Posterior cingulate gyrus (tissue), 11 donors: ENCODE results near the gene CAB39.

Experiments
- DNase-seq, 10 donors: peaks; one replicate each; pipeline versions ENCODE4 v3.0.0 to v3.0.0-alpha.2; 2020 to 2021; ENCODE audit warnings: mixed read lengths in 3 of 10
- intact Hi-C: fragments of 100-400 bp; cut with DNase I; formaldehyde crosslinking; loops from one replicate; pipeline ENCODE4 v1.15.1; 2023

CAB39 gene

DNA sequence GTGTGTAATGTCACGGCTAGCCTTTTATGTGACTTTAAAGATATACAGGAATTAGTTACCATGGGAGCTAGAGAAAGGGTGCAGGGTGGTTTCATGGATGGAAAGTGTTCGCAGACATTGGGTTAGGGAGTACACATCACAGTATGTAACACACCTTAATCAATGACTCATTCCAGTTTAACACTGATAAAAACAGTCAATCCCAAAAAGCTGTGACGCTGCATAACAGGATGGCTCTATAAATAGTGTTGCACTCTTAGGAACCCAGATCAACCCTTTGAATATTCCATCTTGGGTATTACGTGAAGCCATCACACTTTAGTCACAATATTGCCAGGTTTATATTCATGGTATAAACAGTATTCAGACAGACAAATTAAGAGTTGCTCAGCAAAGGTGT, 33.6 kb downstream of the CAB39 start:
- intact Hi-C loops = no loop called here
- no peak for DNase-seq

DNA sequence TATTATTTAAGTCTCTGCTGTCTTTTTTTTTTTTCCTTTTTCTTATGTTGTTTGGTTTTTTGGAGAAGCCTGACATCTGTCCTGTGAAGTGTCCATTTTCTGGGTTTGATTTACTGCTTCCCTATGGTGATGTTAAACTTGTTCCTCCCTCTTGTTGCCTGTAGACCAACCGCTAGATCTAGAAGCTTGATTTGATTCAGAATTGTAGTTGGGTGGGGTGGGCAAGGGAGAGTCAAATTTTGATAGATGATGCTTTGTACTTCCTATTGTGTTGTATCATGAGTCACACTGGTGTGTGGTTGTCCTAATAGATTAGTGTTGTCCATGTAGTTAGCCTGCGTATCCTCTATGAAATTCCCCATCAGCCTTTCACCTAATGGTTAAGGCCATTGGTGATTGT, 35.4 kb downstream of the CAB39 start:
- no peak for DNase-seq
- intact Hi-C loops = no loop called here

- no peak for DNase-seq
- intact Hi-C loops = no loop called here
Observed at GRCh38 chr2:230749111-230749510, 36.5 kb downstream of the CAB39 start.

- DNase-seq = no peak
- intact Hi-C loops = no loop called here
Observed at GRCh38 chr2:230751062-230751461, 38.4 kb downstream of the CAB39 start.

- intact Hi-C loops = no loop called here
Observed at GRCh38 chr2:230754200-230754599, 41.6 kb downstream of the CAB39 start.

GRCh38 chr2:230757476-230757875, 44.8 kb downstream of the CAB39 start:
- no peak for DNase-seq
- intact Hi-C loops = no loop called here

More at GRCh38 chr2:230754200-230754599, 41.6 kb downstream of the CAB39 start:
- DNase-seq = no peak

DNA sequence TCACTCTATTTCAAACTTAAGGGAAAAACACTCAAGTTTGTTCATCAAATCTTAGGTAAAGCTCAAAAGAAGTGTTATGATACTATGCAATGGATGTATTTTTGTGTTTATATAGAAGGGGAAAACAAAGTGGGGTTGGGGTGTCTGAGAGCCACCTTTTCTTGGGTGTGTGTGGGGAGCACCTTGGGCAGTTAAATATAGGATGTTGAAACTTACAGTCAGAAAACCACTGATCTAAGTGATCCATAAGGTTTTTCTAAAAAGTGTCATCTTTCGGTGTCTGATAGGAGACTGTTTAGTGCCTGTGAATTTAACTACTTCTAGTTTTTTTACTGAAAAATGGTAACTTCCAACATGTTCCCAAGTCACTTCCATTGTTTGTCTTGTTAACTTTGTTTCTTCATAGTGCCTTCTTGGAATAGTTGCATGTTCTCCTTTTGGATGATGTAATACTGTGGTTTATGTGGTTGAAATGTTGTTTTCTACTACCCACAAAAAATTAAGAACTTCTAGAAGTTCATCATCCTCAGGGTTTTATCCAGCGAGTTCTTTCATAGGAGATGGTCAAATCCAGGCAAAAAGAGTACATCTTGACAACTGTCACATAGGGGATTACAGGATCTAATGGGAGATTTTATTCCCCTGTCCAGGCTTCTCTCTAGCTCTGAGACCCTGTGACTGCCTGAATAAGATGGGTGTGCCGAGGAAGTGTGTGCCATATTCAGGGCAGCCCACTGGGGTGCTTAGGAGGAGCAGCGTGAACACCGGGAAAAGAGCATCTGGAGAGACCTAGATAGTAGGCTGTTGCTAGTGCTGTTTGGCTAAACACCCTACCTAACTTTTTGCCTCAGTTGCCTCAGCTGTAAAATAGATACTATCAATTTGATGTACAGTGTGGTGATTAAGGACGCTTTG, 46.2 kb downstream of the CAB39 start:
- intact Hi-C loops = no loop called here
- DNase-seq = no peak

- intact Hi-C loops = no loop called here
- DNase-seq = peak in 1 of 10 donors; percentile 82
Observed at GRCh38 chr2:230759481-230760167, 47.0 kb downstream of the CAB39 start.

- intact Hi-C loops = no loop called here
- DNase-seq = no peak
Observed at GRCh38 chr2:230761704-230762103, 49.1 kb downstream of the CAB39 start.

DNA sequence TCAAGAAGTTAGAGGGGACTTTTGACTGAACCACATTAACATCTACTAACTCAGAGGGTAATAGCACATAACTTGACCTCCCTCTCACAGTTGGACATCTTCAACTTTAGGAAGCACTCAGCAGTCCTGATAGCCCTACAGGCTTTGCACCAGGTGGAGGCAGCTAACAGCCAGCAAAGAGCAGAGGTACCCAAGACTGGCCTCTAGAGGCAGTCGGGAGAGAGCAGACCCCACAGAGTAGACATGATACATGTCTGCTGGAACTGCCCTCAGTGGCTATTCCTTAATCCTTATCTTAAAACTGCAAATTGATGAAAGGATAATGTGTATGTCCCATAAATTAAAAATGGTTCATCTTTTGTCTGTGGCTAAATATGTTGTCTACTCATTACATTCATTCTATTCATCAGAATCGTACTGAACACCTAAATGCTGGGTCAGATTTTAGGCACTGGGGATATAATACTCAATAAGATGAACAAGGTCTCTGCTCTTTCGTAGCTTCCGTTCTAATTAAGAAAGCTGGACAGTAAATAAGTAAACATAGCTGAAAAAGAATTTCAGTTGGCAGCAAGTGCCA, 49.8 kb downstream of the CAB39 start:
- intact Hi-C loops = no loop called here
- no peak for DNase-seq

DNA sequence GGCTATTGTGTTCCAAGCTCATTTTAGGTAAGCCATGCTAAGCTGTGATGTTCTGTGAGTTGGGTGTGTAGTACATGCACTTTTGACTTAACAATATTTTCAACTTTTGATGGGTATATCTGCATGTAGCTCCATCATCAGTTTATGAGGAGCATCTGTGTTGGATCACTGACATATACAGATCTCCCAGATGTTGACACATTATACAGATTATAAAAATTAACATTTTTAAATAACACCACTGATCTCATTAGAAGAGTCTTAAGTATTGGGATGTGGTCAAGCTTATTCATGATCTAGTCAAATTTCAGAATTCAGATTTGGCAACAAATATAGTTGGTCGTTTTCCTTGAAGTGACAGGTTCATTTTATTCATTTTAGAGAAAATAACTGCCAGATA, 51.7 kb downstream of the CAB39 start:
- no peak for DNase-seq
- intact Hi-C loops = no loop called here

- intact Hi-C loops = no loop called here
Observed at GRCh38 chr2:230765611-230766300, 53.1 kb downstream of the CAB39 start.

DNA sequence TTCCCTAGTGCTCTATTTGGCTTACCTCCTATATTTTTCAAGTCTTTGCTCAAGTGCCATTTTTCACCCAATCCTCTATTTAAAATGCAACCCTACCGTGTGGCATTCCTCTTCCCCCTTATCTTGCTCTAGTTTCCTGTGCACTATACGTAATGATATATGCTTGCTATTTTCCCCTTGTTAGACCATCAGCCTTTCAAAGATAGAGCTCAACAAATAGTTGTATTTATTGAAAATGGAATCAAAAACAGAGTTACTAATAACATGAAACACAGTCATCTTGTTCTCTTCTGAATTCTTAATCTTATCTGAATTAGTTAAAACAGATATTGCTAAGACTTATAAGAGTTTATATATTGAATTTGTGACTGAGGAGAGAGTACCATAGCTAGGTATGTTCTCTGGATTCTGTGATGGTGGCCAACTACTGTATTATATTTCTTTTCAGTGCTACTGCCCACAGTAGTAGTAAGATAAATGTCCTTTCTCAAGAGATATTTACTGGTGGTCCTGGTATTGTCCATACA, 55.3 kb downstream of the CAB39 start:
- DNase-seq = no peak
- intact Hi-C loops = no loop called here

More at GRCh38 chr2:230765611-230766300, 53.1 kb downstream of the CAB39 start:
- DNase-seq = no peak

DNA sequence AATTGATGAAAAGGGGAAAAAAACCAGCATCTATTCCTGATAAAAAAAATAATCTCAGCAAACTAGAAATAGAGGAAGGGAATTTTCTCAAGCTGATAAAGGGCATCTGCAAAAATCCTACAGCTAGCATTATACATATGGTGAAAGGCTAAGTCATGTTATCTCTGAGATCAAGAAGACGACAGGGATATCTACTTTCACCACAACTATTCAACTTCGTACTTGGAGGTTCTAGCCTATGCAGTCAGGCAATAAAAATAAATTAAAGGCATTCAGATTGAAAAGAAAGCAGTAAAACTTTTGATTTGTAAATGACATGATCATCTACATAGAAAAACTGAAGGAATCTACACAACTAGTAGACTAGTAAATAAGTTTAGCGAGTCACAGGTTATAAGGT, 58.2 kb downstream of the CAB39 start:
- intact Hi-C loops = no loop called here
- no peak for DNase-seq

DNA sequence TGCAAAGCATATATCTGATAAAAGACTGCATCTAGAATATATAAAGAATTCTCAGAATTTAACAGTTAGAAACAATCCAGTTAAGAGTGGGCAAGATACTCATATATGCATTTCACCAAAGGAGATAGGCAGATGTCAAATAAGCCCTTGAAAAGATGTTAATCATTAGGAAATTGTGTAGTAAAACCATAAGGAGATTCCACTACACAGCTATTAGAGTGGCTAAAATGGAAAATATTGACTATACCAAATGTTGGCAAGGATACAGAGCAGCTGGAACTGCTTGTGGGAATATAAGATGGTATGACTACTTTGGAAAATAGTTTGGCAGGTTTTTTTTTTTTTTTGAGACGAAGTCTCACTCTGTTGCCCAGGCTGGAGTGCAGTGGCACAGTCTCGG, 59.5 kb downstream of the CAB39 start:
- DNase-seq = no peak
- intact Hi-C loops = no loop called here

GRCh38 chr2:230773039-230773773, 60.6 kb downstream of the CAB39 start:
- no peak for DNase-seq
- intact Hi-C loops = no loop called here

DNA sequence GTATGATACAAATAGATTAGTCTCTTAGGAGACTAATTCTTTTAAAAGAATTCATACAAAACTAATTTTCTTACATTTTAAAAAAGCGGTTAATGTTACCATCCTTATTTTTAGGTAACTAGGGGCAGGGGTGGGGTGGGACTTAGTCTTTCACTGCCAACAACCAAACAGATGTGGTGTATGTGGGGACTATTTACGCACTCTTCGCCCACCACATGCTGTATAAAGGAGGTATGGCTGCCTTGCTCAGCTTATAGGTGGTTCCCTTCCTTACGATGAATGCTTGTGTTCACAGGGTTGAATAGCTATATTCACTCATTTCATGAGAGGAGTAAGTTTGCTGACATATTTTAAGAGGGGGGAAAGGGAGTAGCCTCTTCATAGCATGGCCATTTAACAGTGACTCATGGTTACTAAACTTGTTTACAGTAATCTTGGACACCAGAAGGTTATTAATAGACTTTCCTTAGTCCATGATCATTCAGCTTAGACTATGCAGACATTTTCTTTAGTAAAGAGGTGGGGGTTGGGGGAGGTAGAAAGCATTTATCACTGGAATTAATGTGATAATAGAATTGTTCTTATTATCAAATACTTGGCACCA, 61.8 kb downstream of the CAB39 start:
- intact Hi-C loops = no loop called here
- DNase-seq = no peak

DNA sequence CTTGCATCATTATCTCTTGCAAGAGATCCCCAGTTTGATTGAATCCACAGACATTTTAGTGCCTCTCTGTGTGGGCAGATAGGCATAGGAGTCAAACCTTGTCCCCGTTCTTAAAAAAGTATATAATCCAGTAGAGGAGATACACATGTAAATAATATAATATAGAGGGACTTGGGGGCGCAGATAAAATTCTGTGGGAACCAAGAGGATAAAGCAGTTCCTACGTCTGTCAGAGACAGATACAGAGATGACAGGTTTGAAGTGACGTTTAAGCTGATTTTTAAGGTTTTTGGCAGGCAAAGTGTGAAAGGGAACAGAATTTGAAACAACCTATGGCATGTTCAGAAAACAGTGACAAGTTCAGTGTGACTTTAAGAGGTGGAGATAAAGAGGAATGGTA, 63.1 kb downstream of the CAB39 start:
- no peak for DNase-seq
- intact Hi-C loops = no loop called here

- no peak for DNase-seq
- intact Hi-C loops = no loop called here
Observed at GRCh38 chr2:230777721-230778120, 65.1 kb downstream of the CAB39 start.
